Endothelial cell (in vitro differentiated cells): ENCODE results near the gene LARGE1. TPM values are rescaled to one million over a fixed set of nuclear protein-coding genes. Genes with fewer than 3 reads are reported as not detected.

Experiments
- DNase-seq: peaks from one replicate; pipeline ENCODE4 v3.0.0; 2021; ENCODE audit warnings: low spot score
- H3K27ac Mint-ChIP-seq: one replicate; pipeline ENCODE4 v1.8.0; 2021; ENCODE audit warnings: mixed read lengths, inconsistent platforms; ENCODE audit not compliant: unreplicated experiment
- H3K27me3 Mint-ChIP-seq: one replicate; pipeline ENCODE4 v1.8.0; 2021; ENCODE audit warnings: mild to moderate bottlenecking, moderate library complexity, mixed read lengths, inconsistent platforms; ENCODE audit not compliant: unreplicated experiment
- H3K36me3 Mint-ChIP-seq: one replicate; pipeline ENCODE4 v1.8.0; 2021; ENCODE audit warnings: mild to moderate bottlenecking, low read depth, mixed read lengths, inconsistent platforms; ENCODE audit not compliant: unreplicated experiment
- H3K4me1 Mint-ChIP-seq: one replicate; pipeline ENCODE4 v1.8.0; 2021; ENCODE audit warnings: mild to moderate bottlenecking, mixed read lengths, inconsistent platforms; ENCODE audit not compliant: unreplicated experiment
- H3K4me3 Mint-ChIP-seq: one replicate; pipeline ENCODE4 v1.8.0; 2021; ENCODE audit warnings: mild to moderate bottlenecking, mixed read lengths, inconsistent platforms; ENCODE audit not compliant: unreplicated experiment
- H3K9me3 Mint-ChIP-seq: one replicate; pipeline ENCODE4 v1.8.0; 2021; ENCODE audit warnings: mixed read lengths, inconsistent platforms; ENCODE audit not compliant: unreplicated experiment
- total RNA-seq: library from RNA; stranded (reverse); fragmentation: NEBNext Ultra II Directional; extraction: Animal tissue kit (Norgen Biotek cat#: 25700); gene quantifications from one replicate; pipeline ENCODE4 v1.2.1, GENCODE V29; 2021; ENCODE audit not compliant: unreplicated experiment
- TF ChIP-seq, protein P1 (sequence below): fragments of 200-600 bp; sonication (generic); IDR thresholded peaks from one replicate; pipeline ENCODE4 v1.5.0; 2021; ENCODE audit warnings: antibody characterized with exemption; ENCODE audit not compliant: unreplicated experiment

Gene LARGE1
- total RNA-seq, 1 donor from 2014 or later: 25.4 TPM

DNA sequence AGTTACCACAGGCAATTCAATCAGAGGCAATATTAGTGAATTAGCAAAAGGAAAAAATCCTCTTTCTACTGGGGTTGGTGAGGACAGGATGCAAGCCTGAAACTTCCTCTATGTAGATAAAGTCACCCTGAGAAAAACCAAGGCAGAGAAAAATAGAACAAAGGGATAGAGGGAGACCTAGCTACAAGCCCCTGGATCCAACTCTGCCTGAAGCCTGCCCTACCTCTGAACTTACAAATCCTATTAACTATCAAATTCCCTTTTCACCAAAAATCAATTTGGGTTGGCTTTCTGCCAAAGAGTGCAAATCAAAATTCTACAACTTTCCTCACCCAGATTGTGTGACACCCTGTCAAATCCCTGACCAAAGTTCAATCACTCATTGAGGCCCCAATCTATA is 161.3 kb downstream of the LARGE1 start:
- H3K4me3 Mint-ChIP-seq: no peak overlapping the region
- no peak for DNase-seq
- H3K9me3 Mint-ChIP-seq: no peaks in the 10 kb centered on the region
- H3K27me3 Mint-ChIP-seq: no peaks in the 10 kb centered on the region
- peaks cover 3% of the 10 kb centered on the region for H3K36me3 Mint-ChIP-seq
- H3K4me1 Mint-ChIP-seq: peaks cover 13% of the 10 kb centered on the region
- TF ChIP-seq, protein P1, sequence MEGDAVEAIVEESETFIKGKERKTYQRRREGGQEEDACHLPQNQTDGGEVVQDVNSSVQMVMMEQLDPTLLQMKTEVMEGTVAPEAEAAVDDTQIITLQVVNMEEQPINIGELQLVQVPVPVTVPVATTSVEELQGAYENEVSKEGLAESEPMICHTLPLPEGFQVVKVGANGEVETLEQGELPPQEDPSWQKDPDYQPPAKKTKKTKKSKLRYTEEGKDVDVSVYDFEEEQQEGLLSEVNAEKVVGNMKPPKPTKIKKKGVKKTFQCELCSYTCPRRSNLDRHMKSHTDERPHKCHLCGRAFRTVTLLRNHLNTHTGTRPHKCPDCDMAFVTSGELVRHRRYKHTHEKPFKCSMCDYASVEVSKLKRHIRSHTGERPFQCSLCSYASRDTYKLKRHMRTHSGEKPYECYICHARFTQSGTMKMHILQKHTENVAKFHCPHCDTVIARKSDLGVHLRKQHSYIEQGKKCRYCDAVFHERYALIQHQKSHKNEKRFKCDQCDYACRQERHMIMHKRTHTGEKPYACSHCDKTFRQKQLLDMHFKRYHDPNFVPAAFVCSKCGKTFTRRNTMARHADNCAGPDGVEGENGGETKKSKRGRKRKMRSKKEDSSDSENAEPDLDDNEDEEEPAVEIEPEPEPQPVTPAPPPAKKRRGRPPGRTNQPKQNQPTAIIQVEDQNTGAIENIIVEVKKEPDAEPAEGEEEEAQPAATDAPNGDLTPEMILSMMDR: no peak
- H3K27ac Mint-ChIP-seq: no peak overlapping the region

DNA sequence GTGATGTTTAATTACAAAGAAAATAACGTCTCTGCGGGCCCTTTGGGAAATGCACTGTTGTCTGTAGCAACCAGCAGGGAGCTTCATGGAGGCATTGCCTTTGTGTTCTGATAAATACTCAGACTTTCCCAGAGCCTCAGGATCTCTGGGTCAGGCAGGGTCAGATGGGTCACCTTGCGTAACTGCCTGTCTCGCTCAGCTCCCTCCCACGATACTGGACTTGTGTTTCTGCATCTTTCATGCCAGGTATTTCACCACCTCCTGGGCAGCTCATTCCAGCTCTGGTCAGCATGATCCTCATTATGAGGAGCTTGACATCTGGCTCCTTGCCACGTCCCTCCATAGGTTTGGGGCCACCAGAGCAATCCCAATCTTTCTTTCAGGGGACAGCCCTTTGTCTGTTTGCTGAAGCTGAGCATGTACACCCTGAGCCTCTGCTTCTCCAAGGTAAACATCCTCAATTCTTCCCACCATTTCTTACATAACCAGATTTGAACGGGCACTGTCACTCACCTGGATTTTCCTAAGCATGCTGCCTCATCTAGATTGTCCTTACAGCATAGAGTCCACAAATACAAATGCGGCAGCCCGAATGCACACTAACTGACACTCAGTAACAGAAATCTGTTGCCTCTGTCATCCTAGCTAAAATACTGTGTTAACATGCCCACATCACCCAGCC is 162.3 kb downstream of the LARGE1 start:
- H3K4me3 Mint-ChIP-seq: no peak overlapping the region
- no peaks in the 10 kb centered on the region for H3K27me3 Mint-ChIP-seq
- TF ChIP-seq, protein P1: no peak
- no peaks in the 10 kb centered on the region for H3K9me3 Mint-ChIP-seq
- peaks cover 13% of the 10 kb centered on the region for H3K4me1 Mint-ChIP-seq
- peaks cover 3% of the 10 kb centered on the region for H3K36me3 Mint-ChIP-seq
- H3K27ac Mint-ChIP-seq: no peak overlapping the region
- DNase-seq: no peak

GRCh38 chr22:33757041-33757801 is 163.1 kb downstream of the LARGE1 start:
- Mint-ChIP-seq H3K4me1 (peaks cover 13% of the 10 kb centered on the region), H3K4me3 (no peak overlapping the region), H3K27me3 (peaks cover 2% of the 10 kb centered on the region), H3K9me3 (no peaks in the 10 kb centered on the region), H3K36me3 (peaks cover 3% of the 10 kb centered on the region), H3K27ac (no peak overlapping the region)
- TF ChIP-seq, protein P1: no peak
- DNase-seq: no peak

GRCh38 chr22:33756508-33756949 is 163.7 kb downstream of the LARGE1 start:
- Mint-ChIP-seq H3K9me3 (no peaks in the 10 kb centered on the region), H3K27me3 (peaks cover 2% of the 10 kb centered on the region), H3K27ac (no peak overlapping the region), H3K4me1 (peaks cover 13% of the 10 kb centered on the region), H3K4me3 (no peak overlapping the region), H3K36me3 (peaks cover 3% of the 10 kb centered on the region)
- TF ChIP-seq, protein P1: no peak
- no peak for DNase-seq

DNA sequence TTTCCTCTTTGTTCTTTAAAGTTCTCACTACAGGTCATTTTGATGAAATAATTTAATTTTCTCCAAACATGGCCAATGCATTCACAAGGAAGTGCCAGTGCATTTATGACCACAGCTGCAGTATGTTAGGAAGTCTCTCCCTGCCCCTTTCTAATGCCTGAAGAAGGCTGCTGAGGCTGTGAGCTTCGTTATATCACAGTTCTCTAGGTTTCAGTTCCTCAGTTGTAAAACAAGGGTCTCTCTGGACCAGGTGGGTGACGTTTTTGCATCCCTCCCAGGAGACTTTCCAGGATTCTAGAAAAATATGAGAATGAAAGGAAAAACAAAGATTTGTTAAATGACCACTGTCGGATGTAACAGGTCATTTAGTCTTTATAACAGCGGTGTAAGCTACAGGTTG is 171.6 kb downstream of the LARGE1 start:
- no peaks in the 10 kb centered on the region for H3K36me3 Mint-ChIP-seq
- no peaks in the 10 kb centered on the region for H3K9me3 Mint-ChIP-seq
- H3K27me3 Mint-ChIP-seq: peaks cover 2% of the 10 kb centered on the region
- H3K4me3 Mint-ChIP-seq: no peak overlapping the region
- H3K27ac Mint-ChIP-seq: no peak overlapping the region
- TF ChIP-seq, protein P1: no peak
- H3K4me1 Mint-ChIP-seq: no peaks in the 10 kb centered on the region
- DNase-seq: no peak
